Tibial nerve (tissue), 4 donors: ENCODE data around the gene MT1F. TPM values are rescaled to one million over a fixed set of nuclear protein-coding genes. Genes with fewer than 3 reads are reported as not detected.
"Not testable (repeated sequence)": the region's sequence is repeated elsewhere in the genome, so short reads cannot be mapped to it uniquely, and the experiment has no call there.

ENCODE experiments used
- DNase-seq, 2 donors: peaks; one replicate each; pipeline ENCODE4 v3.0.0-alpha.2; 2019; ENCODE audit warnings: low spot score in 2 of 2
- H3K27ac ChIP-seq, 4 donors: fragments of 200-600 bp; sonication (generic) in 3 of 4; one replicate each; pipeline ENCODE4 v1.5.1; 2017 to 2019; ENCODE audit warnings: mild to moderate bottlenecking in 1 of 4
- H3K27me3 ChIP-seq, 2 donors: fragments of 200-600 bp; sonication (generic) in 1 of 2; one replicate each; pipeline versions ENCODE4 v1.5.1 to v1.6.0; 2017 to 2019
- H3K36me3 ChIP-seq, 3 donors: fragments of 200-600 bp; sonication (generic); one replicate each; pipeline ENCODE4 v1.5.1; 2018 to 2019
- H3K4me1 ChIP-seq, 4 donors: fragments of 200-600 bp; sonication (generic) in 3 of 4; one replicate each; pipeline ENCODE4 v1.5.1; 2017 to 2019
- H3K4me3 ChIP-seq, 4 donors: fragments of 200-600 bp; sonication (generic) in 3 of 4; one replicate each; pipeline ENCODE4 v1.5.1; 2017 to 2019; ENCODE audit warnings: mild to moderate bottlenecking in 1 of 4, moderate library complexity in 1 of 4
- H3K9me3 ChIP-seq, 4 donors: fragments of 200-600 bp; sonication (generic) in 3 of 4; one replicate each; pipeline ENCODE4 v1.5.1; 2017 to 2019
- EP300 ChIP-seq, 2 donors: sonication (generic); formaldehyde crosslinking; IDR thresholded peaks; one replicate each; pipeline ENCODE4 v1.6.1; 2017; ENCODE audit warnings: antibody characterized with exemption in 2 of 2, mild to moderate bottlenecking in 1 of 2
- POLR2A ChIP-seq, 2 donors: fragments of 450-650 bp; IDR thresholded peaks; one replicate each; pipeline ENCODE4 v1.6.1; 2017; ENCODE audit warnings: antibody characterized with exemption in 2 of 2, mild to moderate bottlenecking in 2 of 2, moderate library complexity in 2 of 2
- WGBS, 2 donors: methylation state at CpG; one replicate each; pipeline ENCODE4 v1.1.5; 2018; 5-methylcytosine and 5-hydroxymethylcytosine counted together
- total RNA-seq, 4 donors: library from RNA; depleted of rRNA; stranded (reverse); fragments of >200 nt; gene quantifications; one replicate each; pipeline ENCODE4 v1.1.0, GENCODE V29; 2016
- TF ChIP-seq, protein P1 (sequence below), 5 experiments: fragments of 200-600 bp in 3 of 5; fragments of 450-650 bp in 2 of 5; sonication (generic) in 3 of 5; IDR thresholded peaks; one replicate each; pipeline ENCODE4 v1.5.1; 2016 to 2019; ENCODE audit warnings: antibody characterized with exemption in 5 of 5, mild to moderate bottlenecking in 3 of 5, moderate library complexity in 2 of 5

Gene MT1F
- total RNA-seq, 4 donors from 2014 or later, result 3.0 to 34.3 (median 11.3) TPM

DNA sequence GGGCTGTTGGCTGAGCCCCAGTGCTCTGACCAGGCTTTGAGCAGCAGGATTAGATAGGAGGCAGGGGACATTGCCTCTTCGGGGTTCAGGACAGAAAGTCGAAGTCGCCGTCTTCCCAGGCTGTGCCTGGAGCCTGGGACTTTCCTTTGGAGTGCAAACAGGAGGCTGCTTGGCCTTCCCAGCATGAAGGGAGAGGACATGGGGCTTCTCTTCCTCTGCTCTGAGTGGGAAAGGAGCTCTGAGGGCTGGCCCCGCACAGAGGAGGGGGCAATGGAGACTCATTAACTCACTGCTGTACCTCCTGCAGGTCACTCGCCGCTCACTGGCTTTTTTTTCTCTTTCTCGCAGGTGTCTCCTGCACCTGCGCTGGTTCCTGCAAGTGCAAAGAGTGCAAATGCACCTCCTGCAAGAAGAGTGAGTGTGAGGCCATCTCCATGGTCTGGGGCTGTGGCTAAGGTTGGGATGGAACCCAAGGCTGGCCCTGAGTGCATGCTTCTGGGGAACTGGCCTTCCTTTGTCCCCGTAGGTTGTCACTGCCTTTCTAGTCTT is 642 bp downstream of the MT1F start:
- Histone ChIP-seq H3K36me3 (no peaks in the 10 kb centered on the region), H3K4me3 (peak overlapping the region in 3 of 4 donors; percentile 51 to 69 (median 59)), H3K27me3 (peaks cover 0 to 33% of the 10 kb centered on the region in 2 donors), H3K27ac (peak overlapping the region in 2 of 4 donors; percentile 59 to 78), H3K9me3 (no peaks in the 10 kb centered on the region), H3K4me1 (peaks cover 0 to 28% (median 21%) of the 10 kb centered on the region in 4 donors)
- 39 to 43% methylated on average over 5 to 10 of the region's 10 CpGs for WGBS, 2 donors
- no peak for DNase-seq
- no peak for TF ChIP-seq EP300 (IDR thresholded peaks at IDR 0.05)
- TF ChIP-seq POLR2A (IDR thresholded peaks at IDR 0.05), result no peak
- TF ChIP-seq, protein P1, sequence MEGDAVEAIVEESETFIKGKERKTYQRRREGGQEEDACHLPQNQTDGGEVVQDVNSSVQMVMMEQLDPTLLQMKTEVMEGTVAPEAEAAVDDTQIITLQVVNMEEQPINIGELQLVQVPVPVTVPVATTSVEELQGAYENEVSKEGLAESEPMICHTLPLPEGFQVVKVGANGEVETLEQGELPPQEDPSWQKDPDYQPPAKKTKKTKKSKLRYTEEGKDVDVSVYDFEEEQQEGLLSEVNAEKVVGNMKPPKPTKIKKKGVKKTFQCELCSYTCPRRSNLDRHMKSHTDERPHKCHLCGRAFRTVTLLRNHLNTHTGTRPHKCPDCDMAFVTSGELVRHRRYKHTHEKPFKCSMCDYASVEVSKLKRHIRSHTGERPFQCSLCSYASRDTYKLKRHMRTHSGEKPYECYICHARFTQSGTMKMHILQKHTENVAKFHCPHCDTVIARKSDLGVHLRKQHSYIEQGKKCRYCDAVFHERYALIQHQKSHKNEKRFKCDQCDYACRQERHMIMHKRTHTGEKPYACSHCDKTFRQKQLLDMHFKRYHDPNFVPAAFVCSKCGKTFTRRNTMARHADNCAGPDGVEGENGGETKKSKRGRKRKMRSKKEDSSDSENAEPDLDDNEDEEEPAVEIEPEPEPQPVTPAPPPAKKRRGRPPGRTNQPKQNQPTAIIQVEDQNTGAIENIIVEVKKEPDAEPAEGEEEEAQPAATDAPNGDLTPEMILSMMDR (IDR thresholded peaks at IDR 0.05), result no peak

DNA sequence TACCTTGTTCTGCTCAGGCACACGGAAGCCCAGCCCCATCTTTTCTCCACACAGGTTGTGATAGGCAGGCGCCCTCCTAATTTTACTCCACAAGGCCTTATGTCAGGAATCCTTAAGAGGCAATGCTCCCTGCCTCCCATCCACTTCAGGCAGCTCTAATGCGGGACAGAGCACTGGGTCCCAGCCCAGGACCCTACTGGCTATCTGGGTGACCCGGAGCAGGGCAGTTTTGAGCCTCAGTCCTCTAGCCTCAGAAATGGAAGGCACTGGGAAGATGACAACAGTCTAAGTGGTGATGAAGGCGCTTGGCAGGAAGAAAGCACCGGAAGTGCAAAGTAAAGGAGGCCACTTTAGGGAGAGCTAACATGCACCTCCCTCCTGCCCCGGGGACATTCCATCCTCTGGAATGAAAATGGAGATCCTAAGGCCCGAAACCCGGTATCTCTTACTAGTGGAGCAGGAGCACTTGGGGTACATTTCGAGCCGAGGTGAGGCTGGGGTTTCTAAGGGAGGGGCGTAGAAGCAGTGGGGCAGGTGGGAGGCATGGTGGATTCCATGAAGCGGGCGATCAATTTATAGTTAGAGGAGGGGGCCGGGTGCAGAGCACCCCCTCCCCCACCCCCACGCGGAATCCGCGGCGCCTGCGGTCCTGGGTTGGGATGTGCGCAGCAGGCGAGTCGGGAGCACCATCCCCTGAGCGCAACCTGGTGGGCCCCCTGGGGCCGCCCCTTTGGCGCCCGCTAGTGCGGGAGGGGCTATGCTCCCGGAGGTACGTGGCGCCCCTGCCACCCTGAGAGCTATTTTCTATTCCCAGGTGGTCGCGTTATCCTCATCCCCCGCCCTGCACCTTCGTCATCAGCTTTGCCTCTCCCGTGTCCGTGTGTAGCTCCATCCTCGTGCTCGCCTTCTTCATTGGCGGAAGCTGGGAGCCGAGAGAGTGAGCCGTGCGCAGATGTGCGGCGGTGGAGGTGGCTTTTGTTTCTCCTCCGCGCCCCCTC is 4.9 kb downstream of the MT1F start:
- TF ChIP-seq, protein P1 (IDR thresholded peaks at IDR 0.05), result no peak
- TF ChIP-seq POLR2A (IDR thresholded peaks at IDR 0.05) (no peak), EP300 (IDR thresholded peaks at IDR 0.05) (no peak)
- WGBS, 2 donors, result 14 to 16% methylated on average over 43 to 47 of the region's 48 CpGs
- no peak for DNase-seq
- H3K36me3 ChIP-seq, result no peaks in the 10 kb centered on the region
- H3K27ac ChIP-seq, result no peak overlapping the region
- H3K4me1 ChIP-seq, result peaks cover 0 to 27% (median 21%) of the 10 kb centered on the region in 4 donors
- H3K27me3 ChIP-seq, result peaks cover 0 to 75% of the 10 kb centered on the region in 2 donors
- no peaks in the 10 kb centered on the region for H3K9me3 ChIP-seq
- H3K4me3 ChIP-seq, result peak overlapping the region in 1 of 4 donors; percentile 17

DNA sequence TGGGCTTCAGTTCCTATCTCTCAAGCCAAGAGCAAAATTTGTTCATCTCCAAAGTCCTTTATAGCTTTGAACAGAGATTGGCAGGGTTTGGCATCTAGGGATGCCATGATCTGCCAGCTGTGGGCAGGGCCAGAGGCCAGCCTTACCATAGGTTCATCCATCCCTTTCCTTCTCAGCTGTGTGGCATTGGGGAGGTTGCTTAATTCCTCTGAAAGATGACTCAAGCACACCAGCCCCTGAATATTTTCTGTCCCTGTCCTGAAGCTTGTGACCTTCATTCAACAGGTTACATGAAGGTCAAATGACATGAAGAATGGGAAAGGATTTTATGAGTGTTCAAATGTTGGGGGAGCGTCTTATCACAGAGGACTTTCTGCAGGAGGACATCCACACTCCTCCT is 6.7 kb downstream of the MT1F start:
- no peak overlapping the region for H3K4me3 ChIP-seq
- no peak overlapping the region for H3K27ac ChIP-seq
- 100% methylated on average over 1 of the region's 1 CpG for WGBS, 2 donors
- peaks cover 0 to 33% (median 14%) of the 10 kb centered on the region in 4 donors for H3K4me1 ChIP-seq
- H3K27me3 ChIP-seq, result peaks cover 0 to 82% of the 10 kb centered on the region in 2 donors
- H3K36me3 ChIP-seq, result no peaks in the 10 kb centered on the region
- no peak for TF ChIP-seq EP300 (IDR thresholded peaks at IDR 0.05)
- TF ChIP-seq POLR2A (IDR thresholded peaks at IDR 0.05), result no peak
- TF ChIP-seq, protein P1 (IDR thresholded peaks at IDR 0.05), result no peak
- H3K9me3 ChIP-seq, result no peaks in the 10 kb centered on the region
- DNase-seq, result no peak

DNA sequence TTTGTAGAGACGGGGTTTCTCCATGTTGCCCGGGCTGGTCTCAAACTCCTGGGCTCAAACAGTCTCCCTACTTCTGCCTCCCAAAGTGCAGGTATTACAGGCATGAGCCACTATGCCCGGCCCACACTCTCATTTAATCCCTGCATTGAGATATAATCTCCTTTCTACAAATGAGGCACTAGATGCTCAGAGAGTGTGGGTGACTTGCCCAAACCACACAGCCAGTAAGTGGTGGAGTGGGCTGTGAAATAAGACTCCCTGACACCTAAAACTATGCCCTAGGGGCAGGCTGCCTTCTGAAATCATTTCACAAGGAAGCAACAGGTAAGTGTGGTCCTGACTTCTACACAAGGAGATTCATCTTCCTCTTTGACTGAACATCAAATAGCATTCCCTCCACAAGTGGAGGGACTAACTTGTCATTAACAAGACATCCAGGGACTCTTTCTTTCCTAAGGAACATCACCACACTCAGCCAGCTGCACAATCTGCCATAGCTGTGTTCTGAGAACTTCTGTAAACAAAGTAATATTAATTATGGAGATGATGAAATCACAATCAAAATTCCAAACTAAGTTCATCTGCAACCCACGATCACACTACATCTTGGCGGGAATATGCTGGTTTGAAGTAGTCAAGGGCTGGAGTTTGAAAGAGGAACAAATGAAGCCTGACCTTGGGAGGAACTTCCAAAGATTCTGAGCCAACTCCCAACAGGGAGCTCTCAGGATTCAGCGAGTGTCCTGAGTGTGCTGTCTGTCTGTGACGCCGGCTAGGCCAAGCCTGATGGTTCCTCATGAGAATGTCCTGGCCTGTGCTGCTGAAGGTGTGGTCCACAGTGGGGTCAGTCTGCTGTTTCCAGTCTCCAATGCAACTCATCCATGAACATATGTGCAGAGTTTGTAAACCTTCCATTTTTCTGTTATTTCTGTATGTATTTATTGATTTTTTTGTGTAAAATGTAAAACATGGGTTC is 7.8 kb downstream of the MT1F start:
- H3K9me3 ChIP-seq, H3K27ac ChIP-seq, H3K36me3 ChIP-seq, DNase-seq, H3K4me3 ChIP-seq: not testable (repeated sequence)
- peaks cover 0 to 87% of the 10 kb centered on the region in 2 donors for H3K27me3 ChIP-seq
- 67 to 75% methylated on average over 8 of the region's 8 CpGs for WGBS, 2 donors
- H3K4me1 ChIP-seq, result peaks cover 0 to 40% (median 16%) of the 10 kb centered on the region in 4 donors
